Ovary (tissue), 3 donors: ENCODE results near the gene NT5C2.

ENCODE experiments used
- CTCF ChIP-seq, 3 donors: fragments of 450-650 bp in 2 of 3; fragments of 200-600 bp in 1 of 3; IDR thresholded peaks; one replicate each; pipeline versions ENCODE4 v1.5.1 to v1.8.0; 2016 to 2022; ENCODE audit warnings: antibody characterized with exemption in 3 of 3, mild to moderate bottlenecking in 1 of 3
- EP300 ChIP-seq: sonication (generic); formaldehyde crosslinking; IDR thresholded peaks from one replicate; pipeline ENCODE4 v1.6.1; 2017; ENCODE audit warnings: antibody characterized with exemption
- POLR2A ChIP-seq: fragments of 450-650 bp; IDR thresholded peaks from one replicate; pipeline ENCODE4 v1.6.1; 2017; ENCODE audit warnings: antibody characterized with exemption, mild to moderate bottlenecking, moderate library complexity
- donor health status: DM: no; HTN: no; CAD: no.

- TF ChIP-seq CTCF (IDR thresholded peaks at IDR 0.05) (no peak), POLR2A (no peak), EP300 (no peak)
Observed at GRCh38 chr10:103193820-103194529, 903 bp upstream of the NT5C2 start.
